ACHN (cell line): ENCODE results near the gene STAU1.
"Not testable (repeated sequence)": the region's sequence is repeated elsewhere in the genome, so short reads cannot be mapped to it uniquely, and the experiment has no call there.

Experiments used
- DNase-seq: peaks from one replicate; pipeline ENCODE4 v3.0.0-alpha.2; 2015
- in situ Hi-C: cut with HindIII; loops from 2 replicates; pipeline ENCODE4 v1.10.0; 2017; ENCODE audit warnings: low sequenced_read_pairs, low pct_ligation_motif_present, low pct_unique_long_range_greater_than_20kb

The STAU1 gene

DNA sequence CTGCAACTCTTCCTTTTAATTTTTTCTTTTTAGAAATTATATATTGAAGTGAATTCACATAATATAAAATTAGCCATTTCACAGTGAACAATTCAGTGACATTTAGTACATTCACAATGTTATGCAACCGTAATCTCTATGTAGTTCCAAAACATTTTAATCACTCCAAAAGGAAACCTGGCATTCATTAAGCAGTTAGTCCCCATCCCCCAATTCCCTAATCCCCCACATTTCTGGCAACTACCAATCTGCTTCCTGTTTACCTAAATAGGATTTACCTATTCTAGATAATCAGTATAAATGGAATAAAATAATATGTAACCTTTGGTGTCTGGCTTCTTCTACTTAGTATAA is 22.6 kb upstream of the STAU1 start:
- no peak for DNase-seq
- in situ Hi-C loops = no loop called here

DNA sequence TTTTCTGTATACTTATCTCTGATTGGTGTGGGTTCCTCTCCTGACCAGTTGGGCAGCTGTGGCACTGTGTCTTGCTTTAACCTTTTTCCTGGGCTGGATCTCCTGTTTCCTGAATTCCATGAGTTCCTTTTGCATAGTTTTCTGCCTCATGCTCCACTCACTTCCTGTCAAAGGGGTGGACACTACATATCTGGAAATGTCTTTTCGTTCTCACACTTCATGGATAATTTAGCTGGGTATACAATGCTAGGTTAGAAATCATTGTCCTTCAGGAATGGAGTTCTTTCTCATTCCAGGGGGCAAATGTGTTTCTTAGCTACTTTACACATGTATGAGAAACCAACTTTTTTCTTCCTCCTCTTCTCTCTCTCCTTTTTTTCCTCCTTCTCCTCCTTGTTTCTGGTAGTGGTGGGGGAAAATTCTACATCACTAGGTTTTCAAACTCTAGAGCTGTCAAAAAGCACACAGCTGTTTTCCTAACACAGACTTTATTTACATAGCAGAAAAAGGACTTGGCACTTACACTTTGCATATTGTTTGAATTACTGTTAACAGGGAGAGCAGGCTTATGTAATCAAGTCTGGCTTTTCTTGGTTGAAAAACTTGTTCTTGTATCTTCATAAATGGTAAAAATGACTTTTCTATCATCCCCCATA is 22.1 kb upstream of the STAU1 start:
- in situ Hi-C loops = no loop called here
- DNase-seq = no peak

DNA sequence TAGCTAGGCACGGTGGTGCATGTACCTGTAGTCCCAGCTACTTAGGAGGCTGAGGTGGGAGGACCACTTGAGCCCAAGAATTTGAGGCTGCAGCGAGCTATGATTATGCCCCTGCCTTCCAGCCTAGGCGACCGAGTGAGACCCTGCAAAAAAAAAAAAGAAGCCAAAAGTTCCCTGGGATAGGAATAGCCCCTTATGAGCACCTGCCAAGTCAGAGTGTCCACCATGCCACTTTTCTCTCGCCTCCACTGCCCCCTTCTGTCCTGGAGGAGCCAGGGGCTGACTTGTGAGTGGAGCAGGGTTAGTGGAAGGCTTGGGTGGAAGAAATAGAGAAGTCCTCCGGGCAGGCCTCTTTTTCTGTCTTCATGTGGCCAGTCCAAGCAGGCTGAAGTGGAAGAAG is 18.9 kb upstream of the STAU1 start:
- in situ Hi-C loops = no loop called here

DNA sequence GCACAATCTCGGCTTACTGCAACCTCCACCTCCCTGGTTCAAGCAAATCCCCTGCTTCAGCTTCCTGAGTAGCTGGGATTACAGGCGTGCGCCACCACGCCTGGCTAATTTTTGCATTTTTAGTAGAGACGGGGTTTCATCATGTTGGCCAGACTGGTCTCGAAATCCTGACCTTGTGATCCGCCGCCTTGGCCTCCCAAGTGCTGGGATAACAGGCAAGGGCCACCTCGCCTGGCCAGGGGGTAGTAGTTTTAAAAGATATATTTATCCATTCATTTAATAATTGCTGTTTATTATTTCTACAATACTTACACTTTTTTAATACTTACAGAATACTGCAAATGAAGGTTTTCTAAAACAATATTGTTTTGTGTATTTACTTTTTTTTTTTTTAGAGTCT is 15.6 kb upstream of the STAU1 start:
- in situ Hi-C loops = no loop called here

More for the DNA sequence above, 18.9 kb upstream of the STAU1 start:
- no peak for DNase-seq

DNA sequence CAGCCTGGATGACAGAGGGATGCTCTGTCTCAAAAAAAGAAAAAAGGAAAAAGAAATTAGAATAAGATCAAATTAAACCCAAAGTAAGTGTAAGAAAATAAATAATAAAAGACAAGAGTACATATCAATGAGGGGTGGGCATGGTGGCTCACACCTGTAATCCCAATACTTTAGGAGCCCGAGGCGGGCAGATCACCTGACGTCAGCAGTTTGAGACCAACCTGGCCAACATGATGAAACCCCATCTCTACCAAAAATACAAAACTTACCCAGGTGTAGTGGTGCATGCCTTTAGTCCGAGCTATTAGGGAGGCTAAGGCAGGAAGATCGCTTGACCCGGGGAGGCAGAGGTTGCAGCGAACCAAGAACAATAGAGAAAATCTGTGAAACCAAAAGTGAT is 14.9 kb upstream of the STAU1 start:
- DNase-seq = no peak
- in situ Hi-C loops = no loop called here

More for the DNA sequence above, 15.6 kb upstream of the STAU1 start:
- DNase-seq = no peak

DNA sequence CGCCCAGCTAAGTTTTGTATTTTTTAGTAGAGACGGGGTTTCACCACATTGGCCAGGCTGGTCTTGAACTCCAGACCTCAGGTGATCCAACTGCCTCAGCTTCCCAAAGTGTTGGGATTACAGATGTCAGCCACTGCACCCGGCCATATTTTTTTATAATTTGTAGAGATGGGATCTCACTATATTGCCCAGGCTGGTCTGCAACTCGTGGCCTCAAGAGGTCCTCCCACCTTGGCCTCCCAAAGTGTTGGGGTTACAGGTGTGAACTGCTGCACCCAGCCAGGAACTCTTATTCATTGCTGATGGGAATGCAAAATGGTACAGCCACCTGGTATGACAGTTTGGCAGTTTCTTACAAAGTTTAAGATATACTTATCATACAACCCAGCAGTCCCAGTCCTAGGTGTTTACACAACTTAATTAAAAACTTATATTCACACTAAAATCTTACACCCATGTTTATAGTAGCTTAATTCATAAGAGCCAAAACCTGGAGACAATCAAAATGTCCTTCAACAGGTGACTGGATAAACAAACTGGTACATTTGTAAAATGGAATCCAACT is 11.7 kb upstream of the STAU1 start:
- in situ Hi-C loops = no loop called here
- DNase-seq = no peak

DNA sequence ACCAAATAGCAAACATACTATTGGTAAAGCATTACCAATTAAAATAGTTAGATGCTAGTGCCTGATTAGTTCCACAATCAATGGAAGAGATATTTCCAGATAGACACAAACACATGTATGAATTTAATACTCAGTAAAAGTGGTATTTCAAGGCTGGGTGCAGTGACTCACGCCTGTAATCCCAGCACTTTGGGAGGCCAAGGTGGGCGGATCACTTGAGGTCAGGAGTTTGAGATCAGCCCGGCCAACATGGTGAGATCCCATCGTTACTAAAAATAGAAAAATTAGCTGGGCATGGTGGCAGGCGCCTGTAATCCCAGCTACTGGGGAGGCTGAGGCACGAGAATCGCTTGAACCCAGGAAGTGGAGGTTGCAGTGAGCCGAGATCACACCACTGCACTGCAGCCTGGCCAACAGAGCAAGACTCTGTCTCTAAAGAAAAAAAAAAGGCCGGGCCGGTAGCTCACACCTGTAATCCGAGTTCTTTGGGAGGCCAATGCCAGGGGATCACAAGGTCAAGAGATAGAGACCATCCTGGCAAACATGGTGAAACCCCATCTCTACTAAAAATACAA is 4.9 kb upstream of the STAU1 start:
- in situ Hi-C loops, DNase-seq: not testable (repeated sequence)

DNA sequence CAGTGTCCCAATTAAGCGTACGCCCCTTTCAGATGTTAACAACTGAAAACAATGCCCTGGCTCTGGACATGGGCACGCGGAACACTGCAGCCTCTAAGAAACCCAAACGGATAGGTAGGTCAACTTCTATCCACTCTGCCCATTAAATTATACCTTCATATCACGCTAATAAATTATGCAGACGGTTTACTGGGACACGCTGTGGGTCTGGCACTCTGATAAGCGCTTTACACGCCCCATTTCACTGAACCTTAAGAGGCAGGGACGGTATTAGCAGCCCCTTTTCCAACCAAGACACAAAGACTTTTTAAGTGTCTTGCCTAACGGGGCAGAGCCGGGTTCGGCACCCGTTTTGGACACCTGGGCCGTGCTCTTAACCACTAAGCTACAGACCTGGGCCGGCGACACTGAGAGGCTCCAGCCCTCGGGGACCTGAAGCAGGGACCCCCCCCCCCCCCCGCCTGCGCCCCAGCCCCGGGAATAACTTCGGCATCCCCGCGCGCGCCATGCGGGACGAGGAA is 744 bp downstream of the STAU1 start:
- no peak for DNase-seq
- in situ Hi-C loops = no loop called here

DNA sequence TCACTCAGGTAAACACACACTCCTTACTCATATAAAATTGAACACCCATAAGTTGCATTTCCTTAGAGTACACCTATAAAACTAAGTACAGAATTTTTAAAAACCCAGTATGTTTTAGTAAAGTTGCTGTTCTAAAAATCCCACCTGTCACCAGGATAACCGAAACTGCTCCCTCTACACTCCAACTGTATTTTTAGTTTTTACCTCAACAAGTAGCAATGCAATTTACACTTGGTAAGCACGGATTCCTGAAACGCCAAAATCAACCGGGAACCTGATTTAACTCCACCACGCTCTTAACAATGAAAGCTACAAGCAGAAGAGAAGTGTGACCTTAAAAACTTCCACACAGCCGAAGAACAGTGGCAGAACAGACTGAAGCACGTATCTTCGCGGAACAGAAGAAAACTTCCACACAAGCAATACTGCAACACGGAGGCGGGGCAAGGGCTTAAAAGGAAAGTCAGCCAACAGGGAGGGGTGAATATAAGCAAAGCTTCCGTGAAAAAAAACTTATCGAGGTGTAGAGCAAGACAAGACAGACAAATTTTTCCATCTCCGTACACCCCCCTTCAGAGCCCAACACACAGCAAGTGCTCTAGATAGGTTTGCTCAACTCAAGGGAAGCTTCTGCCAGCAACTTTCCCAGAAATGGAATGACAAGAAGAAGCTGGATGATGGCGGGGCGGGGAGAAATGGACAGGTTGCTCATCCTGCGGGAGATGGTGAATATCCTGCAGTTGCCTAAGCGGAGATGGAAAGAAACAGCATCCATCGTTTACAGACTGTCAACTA is 1.4 kb downstream of the STAU1 start:
- in situ Hi-C loops = no loop called here
- peak; percentile 50 for DNase-seq

DNA sequence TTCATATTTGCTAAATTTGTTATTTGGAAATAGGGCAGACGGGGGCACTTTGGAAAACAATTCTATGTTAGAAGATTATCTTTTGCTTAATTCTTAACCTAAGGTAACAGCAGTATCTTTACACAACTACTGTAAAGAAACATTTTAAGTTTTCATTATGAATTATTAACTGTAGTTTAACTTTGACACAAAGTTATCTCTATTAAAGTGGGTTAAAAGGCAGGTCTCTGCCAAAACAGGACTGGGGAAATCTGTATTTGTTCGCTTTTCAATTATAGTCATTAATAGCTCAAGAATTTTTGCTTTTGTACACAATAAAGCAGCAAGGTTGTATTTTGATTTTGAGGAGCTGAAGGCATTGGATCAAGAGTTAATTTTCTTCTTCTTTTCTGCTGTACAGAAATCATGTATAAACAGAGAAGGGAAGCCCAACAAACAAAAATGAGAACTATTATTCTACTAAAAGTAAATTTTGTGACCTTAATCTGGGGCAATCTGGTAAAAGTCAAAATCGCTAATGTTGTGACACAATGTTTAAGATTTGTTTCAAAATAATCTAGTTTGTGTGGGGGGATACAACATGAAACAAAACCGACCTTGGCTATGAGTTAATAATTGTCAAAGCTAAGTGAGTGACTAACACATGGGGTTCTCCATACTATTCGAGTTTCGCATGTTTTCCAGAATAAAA is 2.9 kb downstream of the STAU1 start:
- in situ Hi-C loops = no loop called here
- DNase-seq = peak; percentile 51

DNA sequence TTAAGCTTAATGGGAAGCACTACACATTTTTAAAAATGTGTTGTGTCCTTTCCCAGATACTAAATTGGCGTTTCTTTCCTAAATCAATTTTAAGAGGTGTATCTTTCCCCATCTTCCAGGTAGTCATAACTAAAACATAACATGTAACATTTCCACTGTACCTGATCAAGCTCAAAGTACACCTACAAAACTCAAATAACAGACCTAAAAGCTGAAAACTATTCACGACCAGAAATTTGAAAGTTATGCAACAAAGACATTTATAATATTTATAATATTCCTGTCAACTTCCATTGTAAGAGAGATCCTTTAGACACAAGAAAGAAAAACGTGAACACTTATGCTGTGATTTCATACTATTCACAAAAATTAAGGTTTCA is 3.5 kb downstream of the STAU1 start:
- in situ Hi-C loops = no loop called here
- no peak for DNase-seq

DNA sequence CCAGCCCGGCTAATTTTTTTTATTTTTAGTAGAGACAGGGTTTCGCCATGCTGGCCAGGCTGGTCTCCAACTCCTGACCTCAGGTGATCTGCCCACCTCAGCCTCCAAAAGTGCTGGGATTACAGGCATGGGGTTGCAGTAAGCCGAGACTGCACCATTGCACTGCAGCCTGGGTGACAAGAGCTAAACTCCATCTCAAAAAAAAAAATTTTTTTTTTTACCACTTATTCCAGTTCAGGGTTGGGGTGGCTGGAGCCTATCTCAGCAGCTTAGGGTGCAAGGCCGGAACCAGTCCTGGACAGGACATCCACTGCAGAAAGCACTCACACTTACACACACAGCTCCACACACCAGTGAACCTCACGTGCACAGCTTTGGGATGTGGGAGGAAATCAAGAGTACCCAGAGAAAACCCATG is 4.0 kb downstream of the STAU1 start:
- in situ Hi-C loops, DNase-seq: not testable (repeated sequence)

DNA sequence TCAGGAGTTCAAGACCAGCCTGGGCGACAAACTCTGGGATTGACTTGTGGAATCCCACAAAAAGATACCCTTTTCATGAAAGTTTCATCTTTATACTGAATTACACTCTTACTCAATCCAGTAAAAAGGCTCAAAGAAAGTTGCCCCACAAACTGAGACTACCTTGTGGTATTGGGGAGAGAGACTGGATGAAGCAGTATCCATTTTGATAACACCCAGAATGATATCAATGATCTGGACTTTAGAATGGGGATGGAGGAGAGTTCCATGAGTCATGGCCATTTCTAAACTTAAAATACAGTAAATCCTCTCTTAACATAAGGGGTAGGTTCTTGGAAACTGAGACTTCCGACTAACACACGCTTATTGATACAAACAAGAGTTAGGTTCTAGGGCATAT is 4.7 kb downstream of the STAU1 start:
- no peak for DNase-seq
- in situ Hi-C loops = no loop called here

DNA sequence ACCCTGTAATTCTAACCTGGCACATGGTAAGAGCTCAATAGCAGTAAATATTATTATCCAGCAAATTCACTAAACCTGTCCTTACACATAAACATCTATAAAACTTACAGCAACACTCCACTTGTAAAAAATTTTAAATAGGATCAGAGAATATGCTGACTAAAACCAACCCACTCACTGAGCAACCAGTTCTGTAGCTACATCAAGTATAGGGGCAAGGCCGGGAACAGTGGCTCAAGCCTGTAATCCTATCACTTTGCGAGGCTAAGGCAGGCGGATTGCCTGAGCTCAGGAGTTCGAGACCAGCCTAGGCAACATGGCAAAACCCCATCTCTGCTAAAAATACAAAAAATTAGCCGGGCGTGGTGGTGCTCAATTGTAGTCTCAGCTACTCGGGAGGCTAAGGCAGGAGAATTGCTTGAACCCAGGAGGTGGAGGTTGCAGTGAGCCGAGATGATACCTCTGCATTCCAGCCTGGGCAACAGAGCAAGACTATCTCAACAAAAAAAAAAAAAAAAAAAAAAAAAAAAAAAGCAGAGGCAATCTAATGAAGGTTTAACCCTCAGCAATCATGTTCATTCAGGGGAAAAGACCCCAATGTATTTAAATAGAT is 6.8 kb downstream of the STAU1 start:
- DNase-seq = no peak
- in situ Hi-C loops = no loop called here

DNA sequence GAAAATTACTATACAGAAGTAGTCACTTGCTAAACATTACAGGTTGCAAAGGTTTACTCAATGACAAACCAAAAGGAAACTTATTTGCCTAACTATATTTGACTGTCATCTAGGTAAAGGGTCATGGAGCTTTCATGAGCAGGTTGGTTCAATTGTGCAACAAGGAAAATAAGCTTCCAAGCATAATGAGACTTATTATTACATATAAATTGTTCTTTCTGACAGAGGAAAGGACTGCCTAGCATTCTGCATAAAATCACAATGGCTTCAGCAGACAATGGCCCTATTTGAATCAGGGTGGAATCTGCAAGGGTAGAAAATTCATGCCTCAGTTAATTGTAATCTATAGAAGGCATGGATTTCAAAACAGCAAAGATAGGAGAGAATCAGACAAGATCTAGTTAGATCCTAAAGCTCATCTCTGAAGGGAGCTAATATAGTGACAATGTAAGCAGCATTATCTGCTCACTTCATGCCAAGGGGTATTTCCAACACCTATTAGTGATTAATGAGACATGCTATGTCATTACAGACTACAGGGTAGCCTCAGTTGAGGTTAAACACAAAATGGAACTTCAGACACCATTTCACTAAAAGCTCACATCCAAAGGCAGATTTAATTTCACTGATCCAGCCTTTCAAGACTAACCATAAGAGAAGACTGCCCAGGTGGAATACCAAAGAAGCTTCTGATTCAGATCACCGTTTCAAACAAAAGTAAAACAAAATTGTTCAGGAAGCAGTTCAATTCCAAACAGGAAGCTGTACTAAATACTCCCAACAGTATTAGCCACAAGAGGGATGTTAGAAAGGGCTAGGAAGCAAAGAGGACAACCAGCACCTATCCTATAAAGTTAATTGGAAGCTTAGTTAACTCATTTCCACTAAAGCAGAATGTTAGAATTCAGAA is 8.5 kb downstream of the STAU1 start:
- in situ Hi-C loops = no loop called here
- DNase-seq = no peak

DNA sequence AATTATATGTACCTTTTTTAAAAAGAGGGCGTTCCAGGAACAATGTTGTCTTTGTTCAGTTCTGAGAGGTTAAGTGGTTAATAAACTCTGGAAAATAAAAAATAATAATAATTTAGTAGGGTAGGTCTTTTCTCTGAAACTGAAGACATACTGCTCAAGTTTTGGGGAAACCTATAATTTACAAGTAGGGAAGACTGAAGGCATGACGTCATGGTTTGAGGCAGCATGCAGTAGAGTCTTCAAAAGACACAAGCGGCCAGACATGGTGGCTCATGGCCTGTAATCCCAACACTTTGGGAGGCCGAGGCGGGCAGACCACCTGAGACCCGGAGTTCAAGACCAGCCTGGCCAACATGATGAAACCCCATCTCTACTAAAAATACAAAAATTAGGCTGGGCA is 14.0 kb downstream of the STAU1 start:
- in situ Hi-C loops = no loop called here
- DNase-seq = no peak

DNA sequence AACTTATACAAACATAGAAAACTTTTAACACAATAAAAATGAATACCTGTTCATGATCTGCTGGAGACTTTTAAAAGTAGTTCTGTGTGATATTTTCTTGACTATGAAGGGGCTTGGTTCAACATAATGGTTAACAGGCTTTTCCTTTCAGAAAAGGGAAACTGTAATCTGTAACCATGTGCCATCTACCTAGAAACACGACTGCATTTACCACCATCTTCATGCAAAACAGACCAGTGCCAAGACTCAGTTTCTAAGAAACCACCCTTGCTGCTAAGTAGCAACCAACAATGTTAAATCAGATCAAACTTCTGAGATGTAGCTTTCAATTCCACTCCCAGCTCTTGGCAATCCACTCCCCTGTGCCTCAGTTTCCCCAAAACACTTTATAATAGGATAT is 15.7 kb downstream of the STAU1 start:
- in situ Hi-C loops = no loop called here
- DNase-seq = no peak

DNA sequence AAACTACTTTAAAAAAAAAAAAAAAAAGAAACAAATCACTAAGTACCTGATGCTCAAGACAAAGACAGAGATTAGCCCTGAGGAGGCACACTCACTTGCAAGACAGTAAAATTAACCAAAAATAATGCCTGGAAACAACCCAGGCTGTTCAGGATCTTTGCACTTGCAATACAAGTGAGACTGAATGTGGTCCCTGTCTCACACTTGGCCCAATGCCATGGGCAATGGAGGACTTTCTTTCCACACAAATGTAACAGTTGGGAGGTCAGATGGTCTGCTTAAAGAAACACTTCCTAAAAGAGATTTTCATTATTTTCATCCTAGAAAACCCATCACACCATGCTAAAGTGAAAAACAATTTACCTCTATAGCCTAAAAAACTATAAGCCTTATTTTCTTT is 16.2 kb downstream of the STAU1 start:
- DNase-seq = no peak
- in situ Hi-C loops = no loop called here
